ENCODE measurements around the gene KIAA1549.
A peak's percentile ranks its signal among the peaks of the same experiment; 100 is the strongest.

The KIAA1549 gene

GRCh38 chr7:138853448-138853847, 127.7 kb downstream of the KIAA1549 start:
- H3K27me3 Mint-ChIP-seq, result peaks cover 29 to 36% of the 10 kb centered on the region in 2 donors
- ATAC-seq (replicated peaks), result no peak
- H3K27ac Mint-ChIP-seq, result no peak overlapping the region
- no peak for DNase-seq
- H3K4me3 Mint-ChIP-seq, result no peak overlapping the region
- peaks cover 0 to 8% of the 10 kb centered on the region in 2 donors for H3K9me3 Mint-ChIP-seq
- H3K36me3 Mint-ChIP-seq (ENCODE audit: insufficient read depth), result no peaks in the 10 kb centered on the region
- H3K4me1 Mint-ChIP-seq (ENCODE audit: low read depth in 2 of 2), result no peaks in the 10 kb centered on the region

- ATAC-seq (replicated peaks), result no peak
- H3K27me3 Mint-ChIP-seq, result peaks cover 27 to 28% of the 10 kb centered on the region in 2 donors
- H3K4me3 Mint-ChIP-seq, result no peak overlapping the region
- no peaks in the 10 kb centered on the region for H3K36me3 Mint-ChIP-seq (ENCODE audit: insufficient read depth)
- no peak for DNase-seq
- peaks cover 0 to under 1% of the 10 kb centered on the region in 2 donors for H3K9me3 Mint-ChIP-seq
- no peak overlapping the region for H3K27ac Mint-ChIP-seq
- no peaks in the 10 kb centered on the region for H3K4me1 Mint-ChIP-seq (ENCODE audit: low read depth in 2 of 2)
Measured at GRCh38 chr7:138852469-138852868, 128.7 kb downstream of the KIAA1549 start.

- Mint-ChIP-seq H3K4me3 (no peak overlapping the region), H3K36me3 (ENCODE audit: insufficient read depth) (no peaks in the 10 kb centered on the region), H3K27me3 (peaks cover 18 to 25% of the 10 kb centered on the region in 2 donors), H3K27ac (no peak overlapping the region), H3K9me3 (no peaks in the 10 kb centered on the region), H3K4me1 (ENCODE audit: low read depth in 2 of 2) (no peaks in the 10 kb centered on the region)
- DNase-seq, result no peak
- ATAC-seq (replicated peaks), result no peak
Measured at GRCh38 chr7:138849701-138850100, 131.5 kb downstream of the KIAA1549 start.

- peaks cover 18 to 29% of the 10 kb centered on the region in 2 donors for H3K27me3 Mint-ChIP-seq
- ATAC-seq (replicated peaks) (no peak), DNase-seq (no peak)
- H3K4me3 Mint-ChIP-seq, result no peak overlapping the region
- H3K36me3 Mint-ChIP-seq (ENCODE audit: insufficient read depth), result no peaks in the 10 kb centered on the region
- H3K27ac Mint-ChIP-seq, result no peak overlapping the region
- no peaks in the 10 kb centered on the region for H3K9me3 Mint-ChIP-seq
- H3K4me1 Mint-ChIP-seq (ENCODE audit: low read depth in 2 of 2), result no peaks in the 10 kb centered on the region
Measured at GRCh38 chr7:138848056-138848980, 132.9 kb downstream of the KIAA1549 start.

GRCh38 chr7:138845711-138846110, 135.5 kb downstream of the KIAA1549 start:
- H3K9me3 Mint-ChIP-seq, result no peaks in the 10 kb centered on the region
- H3K27me3 Mint-ChIP-seq, result peaks cover 21 to 31% of the 10 kb centered on the region in 2 donors
- no peaks in the 10 kb centered on the region for H3K4me1 Mint-ChIP-seq (ENCODE audit: low read depth in 2 of 2)
- H3K4me3 Mint-ChIP-seq, result no peak overlapping the region
- H3K36me3 Mint-ChIP-seq (ENCODE audit: insufficient read depth), result no peaks in the 10 kb centered on the region
- no peak overlapping the region for H3K27ac Mint-ChIP-seq
- no peak for DNase-seq
- ATAC-seq (replicated peaks), result no peak

- Mint-ChIP-seq H3K9me3 (no peaks in the 10 kb centered on the region), H3K4me3 (no peak overlapping the region), H3K27me3 (peaks cover 29 to 30% of the 10 kb centered on the region in 2 donors), H3K4me1 (ENCODE audit: low read depth in 2 of 2) (peaks cover 0 to 3% of the 10 kb centered on the region in 2 donors), H3K27ac (no peak overlapping the region), H3K36me3 (ENCODE audit: insufficient read depth) (no peaks in the 10 kb centered on the region)
- no peak for DNase-seq
- ATAC-seq (replicated peaks), result no peak
Measured at GRCh38 chr7:138843632-138844580, 137.3 kb downstream of the KIAA1549 start.

GRCh38 chr7:138842111-138842510, 139.1 kb downstream of the KIAA1549 start:
- Mint-ChIP-seq H3K36me3 (ENCODE audit: insufficient read depth) (no peaks in the 10 kb centered on the region), H3K4me3 (no peak overlapping the region), H3K27ac (no peak overlapping the region), H3K27me3 (peaks cover 21 to 42% of the 10 kb centered on the region in 2 donors), H3K4me1 (ENCODE audit: low read depth in 2 of 2) (peaks cover 0 to 3% of the 10 kb centered on the region in 2 donors), H3K9me3 (no peaks in the 10 kb centered on the region)
- no peak for ATAC-seq (replicated peaks)
- DNase-seq, result no peak

GRCh38 chr7:138838166-138838565, 143.0 kb downstream of the KIAA1549 start:
- H3K27ac Mint-ChIP-seq, result no peak overlapping the region
- H3K36me3 Mint-ChIP-seq (ENCODE audit: insufficient read depth), result no peaks in the 10 kb centered on the region
- ATAC-seq (replicated peaks), result no peak
- no peaks in the 10 kb centered on the region for H3K9me3 Mint-ChIP-seq
- H3K27me3 Mint-ChIP-seq, result peaks cover 26 to 70% of the 10 kb centered on the region in 2 donors
- peaks cover 6 to 8% of the 10 kb centered on the region in 2 donors for H3K4me1 Mint-ChIP-seq (ENCODE audit: low read depth in 2 of 2)
- H3K4me3 Mint-ChIP-seq, result no peak overlapping the region
- DNase-seq, result no peak

- peaks cover 31 to 75% of the 10 kb centered on the region in 2 donors for H3K27me3 Mint-ChIP-seq
- H3K9me3 Mint-ChIP-seq, result no peaks in the 10 kb centered on the region
- no peak for DNase-seq
- no peak for ATAC-seq (replicated peaks)
- H3K27ac Mint-ChIP-seq, result no peak overlapping the region
- no peak overlapping the region for H3K4me3 Mint-ChIP-seq
- H3K4me1 Mint-ChIP-seq (ENCODE audit: low read depth in 2 of 2), result peaks cover 6 to 8% of the 10 kb centered on the region in 2 donors
- H3K36me3 Mint-ChIP-seq (ENCODE audit: insufficient read depth), result no peaks in the 10 kb centered on the region
Measured at GRCh38 chr7:138837627-138838026, 143.6 kb downstream of the KIAA1549 start.

GRCh38 chr7:138835087-138835486, 146.1 kb downstream of the KIAA1549 start:
- H3K9me3 Mint-ChIP-seq, result no peaks in the 10 kb centered on the region
- no peaks in the 10 kb centered on the region for H3K36me3 Mint-ChIP-seq (ENCODE audit: insufficient read depth)
- peaks cover 4 to 8% of the 10 kb centered on the region in 2 donors for H3K4me1 Mint-ChIP-seq (ENCODE audit: low read depth in 2 of 2)
- no peak for DNase-seq
- no peak for ATAC-seq (replicated peaks)
- no peak overlapping the region for H3K27ac Mint-ChIP-seq
- H3K4me3 Mint-ChIP-seq, result no peak overlapping the region
- peaks cover 34 to 70% of the 10 kb centered on the region in 2 donors for H3K27me3 Mint-ChIP-seq

GRCh38 chr7:138834583-138834982, 146.6 kb downstream of the KIAA1549 start:
- DNase-seq, result no peak
- peaks cover 32 to 65% of the 10 kb centered on the region in 2 donors for H3K27me3 Mint-ChIP-seq
- H3K9me3 Mint-ChIP-seq, result no peaks in the 10 kb centered on the region
- no peak overlapping the region for H3K27ac Mint-ChIP-seq
- peak overlapping the region in 1 of 2 donors; percentile 1 for H3K4me3 Mint-ChIP-seq
- H3K36me3 Mint-ChIP-seq (ENCODE audit: insufficient read depth), result no peaks in the 10 kb centered on the region
- H3K4me1 Mint-ChIP-seq (ENCODE audit: low read depth in 2 of 2), result peaks cover 4 to 8% of the 10 kb centered on the region in 2 donors
- ATAC-seq (replicated peaks), result no peak

- Mint-ChIP-seq H3K27ac (no peak overlapping the region), H3K9me3 (no peaks in the 10 kb centered on the region), H3K36me3 (ENCODE audit: insufficient read depth) (no peaks in the 10 kb centered on the region), H3K4me1 (ENCODE audit: low read depth in 2 of 2) (peaks cover 4 to 8% of the 10 kb centered on the region in 2 donors), H3K27me3 (peaks cover 32 to 55% of the 10 kb centered on the region in 2 donors), H3K4me3 (peak overlapping the region in 1 of 2 donors; percentile 1)
- ATAC-seq (replicated peaks) (no peak), DNase-seq (no peak)
Measured at GRCh38 chr7:138833596-138833995, 147.6 kb downstream of the KIAA1549 start.

- Mint-ChIP-seq H3K4me3 (no peak overlapping the region), H3K4me1 (ENCODE audit: low read depth in 2 of 2) (peaks cover 4 to 8% of the 10 kb centered on the region in 2 donors), H3K27me3 (peaks cover 32 to 49% of the 10 kb centered on the region in 2 donors), H3K9me3 (no peaks in the 10 kb centered on the region), H3K36me3 (ENCODE audit: insufficient read depth) (no peaks in the 10 kb centered on the region), H3K27ac (no peak overlapping the region)
- ATAC-seq (replicated peaks) (no peak), DNase-seq (no peak)
Measured at GRCh38 chr7:138832966-138833365, 148.2 kb downstream of the KIAA1549 start.
